GM21381 (cell line): ENCODE measurements around the gene SCP2.
"Not testable (repeated sequence)": the region's sequence is repeated elsewhere in the genome, so short reads cannot be mapped to it uniquely, and the experiment has no call there.

Experiments used
- ATAC-seq: cut with Tn5 transposase; IDR thresholded peaks from one replicate; pipeline ENCODE4 v1.9.1; 2021; ENCODE audit warnings: mild to moderate bottlenecking, moderate library complexity; ENCODE audit not compliant: unreplicated experiment

SCP2 gene

DNA sequence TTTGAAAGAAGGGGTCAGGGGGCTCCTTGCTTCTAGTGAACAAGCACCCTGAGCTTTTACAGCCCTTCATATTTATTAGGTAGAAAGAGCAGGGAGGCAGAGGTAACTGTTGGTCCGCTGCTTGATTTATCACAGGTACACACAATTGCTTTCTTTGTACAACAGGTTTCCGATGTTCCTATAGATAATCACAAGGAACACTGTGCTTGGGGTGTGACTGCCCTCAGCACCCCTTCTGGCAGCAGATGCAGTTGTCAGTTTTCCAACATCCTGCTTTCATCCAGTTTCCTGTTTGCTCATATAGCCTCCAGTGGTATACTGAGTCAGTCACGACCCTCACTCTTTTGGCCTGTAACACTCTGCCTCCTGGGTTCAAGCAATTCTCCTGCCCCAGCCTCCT is 40.6 kb downstream of the SCP2 start:
- ATAC-seq: no peak

GRCh38 chr1:52969234-52969633 is 42.2 kb downstream of the SCP2 start:
- not testable (repeated sequence) for ATAC-seq

- ATAC-seq: no peak
These were observed 43.1 kb downstream of the SCP2 start for GRCh38 chr1:52970149-52970548.

DNA sequence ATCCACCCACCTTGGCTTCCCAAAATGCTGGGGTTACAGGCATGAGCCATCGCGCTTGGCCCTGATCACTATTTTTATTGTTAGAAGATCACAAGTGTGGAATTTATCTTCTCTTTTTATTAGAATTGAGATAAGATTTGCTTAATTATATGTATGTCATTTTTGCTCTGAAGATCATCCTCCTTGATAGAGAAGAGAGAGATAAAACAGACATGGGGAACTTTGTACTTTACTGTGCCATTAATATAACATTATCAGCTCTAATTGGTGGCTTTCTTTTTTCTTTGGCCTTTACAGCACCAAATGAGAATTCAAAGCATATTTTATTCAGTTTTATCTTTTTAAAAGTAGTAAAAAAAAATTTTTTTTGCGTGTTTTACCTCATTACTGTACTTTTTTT is 46.8 kb downstream of the SCP2 start:
- no peak for ATAC-seq

DNA sequence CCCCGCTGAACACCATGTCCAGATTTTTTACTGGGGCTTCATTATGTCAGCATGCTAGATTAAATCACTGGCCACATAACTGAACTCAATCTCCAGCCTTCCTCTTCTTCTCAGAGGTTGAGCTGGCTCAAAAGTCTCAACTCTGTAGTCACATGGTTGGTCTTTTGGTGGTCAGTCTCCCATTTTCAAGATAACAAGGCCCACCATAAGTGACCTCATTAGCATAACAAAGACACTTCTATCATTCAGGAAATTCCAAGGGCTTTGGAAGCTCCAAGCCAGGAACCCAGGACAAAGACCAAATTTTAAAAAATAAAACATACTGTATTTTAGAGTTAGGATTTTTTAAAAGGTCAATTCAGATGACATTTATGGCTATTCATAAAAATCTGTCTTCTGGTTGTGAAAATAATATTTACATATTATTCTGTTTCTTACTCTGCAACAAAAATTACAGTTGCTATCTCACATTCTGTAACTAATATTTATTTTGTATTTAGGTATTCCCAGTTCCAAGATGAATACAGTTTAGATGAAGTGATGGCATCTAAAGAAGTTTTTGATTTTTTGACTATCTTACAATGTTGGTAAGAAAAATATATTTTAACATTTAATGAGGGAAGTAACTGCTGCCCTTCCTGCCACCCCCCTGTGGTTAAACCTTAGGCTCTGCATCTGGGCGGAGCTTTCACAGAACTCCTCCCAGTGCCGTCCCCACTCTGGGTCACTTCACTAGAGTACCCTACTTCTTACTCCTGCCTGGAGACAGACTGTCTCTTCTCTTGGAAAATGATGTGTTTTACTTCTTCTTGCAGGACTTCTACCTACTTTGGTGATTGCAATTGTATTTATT is 49.3 kb downstream of the SCP2 start:
- no peak for ATAC-seq

- ATAC-seq: no peak
These were observed 51.0 kb downstream of the SCP2 start for GRCh38 chr1:52978045-52978444.

DNA sequence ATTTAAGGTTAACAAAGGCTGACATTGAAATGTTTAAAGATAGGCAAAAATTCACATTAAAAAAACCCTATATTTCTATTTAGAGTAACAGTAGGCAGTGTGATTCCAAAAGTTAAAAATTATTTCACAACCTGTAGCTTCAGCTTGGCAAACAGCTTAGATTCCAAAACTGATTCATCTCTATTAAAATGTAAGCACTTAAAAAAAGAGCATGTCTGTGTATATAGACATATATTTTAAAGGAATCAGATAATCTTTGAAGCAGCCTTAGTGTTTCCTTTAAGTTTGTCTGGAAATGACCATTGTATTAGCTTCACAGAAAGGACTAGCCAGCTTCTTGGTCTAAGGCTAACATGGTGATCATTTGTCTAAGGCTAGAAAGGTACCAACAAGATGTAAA is 65.7 kb downstream of the SCP2 start:
- not testable (repeated sequence) for ATAC-seq

GRCh38 chr1:52994656-52995055 is 67.6 kb downstream of the SCP2 start:
- no peak for ATAC-seq

DNA sequence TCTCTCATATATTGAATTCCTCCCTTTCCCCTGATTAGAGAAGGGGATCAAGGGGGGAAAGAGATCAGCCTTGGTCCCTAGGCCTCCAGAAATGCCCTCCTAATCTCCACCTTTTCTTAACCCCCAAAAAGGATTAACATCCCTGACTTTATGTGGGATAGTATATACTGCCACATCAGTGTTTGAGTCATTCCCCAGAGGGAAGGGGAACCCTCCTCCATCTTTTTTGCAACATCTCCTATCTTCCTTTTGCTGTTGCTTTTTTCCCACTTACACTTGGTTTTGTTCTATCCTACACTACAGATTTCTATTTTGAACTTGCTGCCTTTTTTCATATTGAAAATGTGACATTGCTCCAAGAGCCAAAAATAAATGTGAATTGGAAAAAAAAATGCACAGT is 69.6 kb downstream of the SCP2 start:
- no peak for ATAC-seq

DNA sequence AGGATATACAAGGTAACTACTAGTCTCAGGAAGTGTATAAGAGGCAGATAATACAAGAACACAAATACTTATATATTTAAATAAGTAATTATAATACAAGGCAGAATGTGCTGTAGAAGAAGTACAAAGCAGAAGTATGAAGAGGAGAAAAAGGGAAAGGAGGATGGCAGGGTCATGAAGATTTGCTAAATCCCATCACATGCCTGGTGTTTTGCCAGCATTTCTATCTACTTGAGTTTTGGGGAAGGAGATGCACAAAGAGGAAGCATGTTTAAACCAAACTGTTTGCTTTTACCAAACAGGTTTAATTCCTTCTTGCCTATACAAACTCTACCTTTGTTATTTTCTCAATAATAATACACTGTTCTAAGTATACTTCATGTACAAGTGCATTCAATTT is 74.1 kb downstream of the SCP2 start:
- no peak for ATAC-seq

GRCh38 chr1:53006612-53007011 is 79.5 kb downstream of the SCP2 start:
- ATAC-seq: not testable (repeated sequence)

- ATAC-seq: not testable (repeated sequence)
These were observed 83.2 kb downstream of the SCP2 start for GRCh38 chr1:53010247-53010646.

- no peak for ATAC-seq
These were observed 84.1 kb downstream of the SCP2 start for GRCh38 chr1:53011175-53011574.

GRCh38 chr1:53014791-53015507 is 87.9 kb downstream of the SCP2 start:
- peak; percentile 90 for ATAC-seq

DNA sequence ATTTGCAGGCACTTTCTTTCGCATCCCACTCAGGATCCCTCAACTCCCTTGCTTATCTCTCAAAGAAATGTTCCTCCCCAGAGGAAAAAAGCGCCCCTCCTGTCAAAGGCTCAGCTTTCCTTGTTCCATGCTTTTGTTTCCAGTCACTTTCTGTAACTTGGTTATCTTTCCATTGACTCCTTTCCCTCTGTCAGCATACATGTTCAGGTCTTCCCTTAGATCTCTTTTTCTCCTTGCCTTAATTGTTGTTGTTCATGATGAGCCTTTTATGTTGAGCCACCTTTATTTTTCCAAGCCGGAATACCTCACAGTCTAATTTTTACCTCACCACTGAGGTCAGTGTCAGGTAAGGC is 88.4 kb downstream of the SCP2 start:
- no peak for ATAC-seq

DNA sequence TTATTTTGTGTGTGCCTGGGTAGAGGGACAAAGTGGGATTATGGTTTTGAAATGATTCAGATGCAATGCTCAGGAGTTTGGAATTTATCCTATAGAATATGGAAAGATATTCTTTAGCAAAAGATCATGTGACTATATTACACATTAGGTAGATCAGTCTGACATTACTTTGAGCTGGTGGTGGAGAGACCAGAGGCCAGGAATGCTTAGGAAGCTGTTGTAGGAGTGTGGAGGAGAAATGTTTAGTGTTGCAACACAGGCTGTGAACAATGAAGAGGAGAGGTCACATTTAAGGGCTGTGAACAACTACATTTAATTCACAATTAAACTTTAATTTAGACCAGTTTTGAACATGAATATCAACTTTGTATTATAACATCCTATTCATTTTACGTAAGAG is 89.6 kb downstream of the SCP2 start:
- ATAC-seq: no peak

DNA sequence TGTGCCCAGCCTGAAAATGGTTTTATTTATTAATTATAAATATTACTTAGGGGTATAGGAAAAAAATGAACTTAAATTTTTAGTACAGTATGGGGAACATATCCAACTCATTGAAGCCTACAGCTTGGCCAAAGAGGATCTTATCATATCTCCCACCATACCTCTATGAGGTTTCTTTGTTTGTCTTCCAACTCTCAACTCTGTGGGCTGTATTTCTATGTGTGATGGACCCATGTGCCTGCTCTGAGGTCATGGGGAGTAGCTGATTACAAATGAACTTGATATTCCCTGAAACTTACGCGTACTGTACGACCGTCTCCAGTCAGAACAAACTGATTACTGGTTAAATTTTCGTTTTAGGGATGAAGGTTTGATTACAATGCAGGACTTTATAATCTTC is 93.5 kb downstream of the SCP2 start:
- no peak for ATAC-seq

DNA sequence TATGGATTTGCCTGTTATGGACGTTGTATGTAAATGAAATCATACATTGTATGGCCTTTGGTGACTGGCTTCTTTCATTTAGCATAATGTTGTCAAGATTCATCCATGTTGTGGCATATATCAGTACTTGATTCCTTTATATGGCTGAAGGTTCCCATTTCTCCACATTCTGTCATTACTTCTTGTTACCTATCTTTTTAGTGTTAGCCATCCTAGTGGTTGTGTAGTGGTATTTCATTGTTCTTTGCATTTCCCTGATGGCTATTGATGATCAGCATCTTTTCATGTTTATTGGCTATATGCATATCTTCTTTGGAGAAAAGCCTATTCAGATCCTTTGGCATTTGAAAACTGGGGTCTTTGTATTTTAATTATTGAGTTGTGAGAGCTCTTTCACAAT is 95.1 kb downstream of the SCP2 start:
- no peak for ATAC-seq

- no peak for ATAC-seq
These were observed 96.5 kb downstream of the SCP2 start for GRCh38 chr1:53023546-53023945.

- no peak for ATAC-seq
These were observed 97.0 kb downstream of the SCP2 start for GRCh38 chr1:53024117-53024516.

GRCh38 chr1:53025034-53025768 is 98.1 kb downstream of the SCP2 start:
- ATAC-seq: no peak

DNA sequence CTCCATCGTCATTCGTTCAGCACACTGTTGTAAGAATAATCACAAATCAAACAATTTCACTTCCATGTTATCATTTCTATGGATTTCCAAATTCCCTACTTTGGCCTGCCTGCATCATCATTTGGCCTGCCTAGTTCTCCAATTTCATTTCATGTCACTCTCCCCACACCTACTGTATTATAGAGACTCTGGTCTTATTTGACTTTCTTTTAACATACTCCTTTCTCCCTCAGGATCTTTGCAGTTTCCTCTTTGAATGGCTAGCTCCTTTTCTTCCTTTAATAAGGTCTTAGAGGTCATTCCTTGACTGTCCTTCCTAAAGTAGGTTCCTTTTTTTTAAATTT is 98.7 kb downstream of the SCP2 start:
- no peak for ATAC-seq
